ENCODE data around the gene PAX7. TPM values are rescaled to one million over a fixed set of nuclear protein-coding genes. Genes with fewer than 3 reads are reported as not detected.

Gene PAX7
- total and polyA plus RNA-seq, 2 of the 4 experiments (the other 2 are of a cell fraction), result not detected

- TF ChIP-seq USF2 (IDR thresholded peaks at IDR 0.05; ENCODE audit: low read depth, low read length) (no peak), ELK1 (IDR thresholded peaks at IDR 0.05; ENCODE audit: borderline replicate concordance, low read depth, low read length) (no peak), RCOR1 (IDR thresholded peaks at IDR 0.05; ENCODE audit: insufficient replicate concordance, low read length) (no peak), MAFK (IDR thresholded peaks at IDR 0.05; ENCODE audit: low read depth, low read length) (no peak), CEBPB (IDR thresholded peaks at IDR 0.05; ENCODE audit: low read depth, low read length) (no peak), CTCF (conservative IDR thresholded peaks at IDR 0.05; ENCODE audit: low read depth, low read length) (no peak), MAZ (IDR thresholded peaks at IDR 0.05; ENCODE audit: borderline replicate concordance, low read depth, low read length) (no peak), MXI1 (IDR thresholded peaks at IDR 0.05; ENCODE audit: borderline replicate concordance, low read depth, low read length) (no peak), RAD21 (IDR thresholded peaks at IDR 0.05; ENCODE audit: low read length) (no peak), FOS (IDR thresholded peaks at IDR 0.05; ENCODE audit: low read depth, low read length) (no peak), NFE2L2 (IDR thresholded peaks at IDR 0.05; ENCODE audit: low read depth, low read length) (no peak), POLR2A (IDR thresholded peaks at IDR 0.05; ENCODE audit: low read depth, low read length) (no peak), BHLHE40 (IDR thresholded peaks at IDR 0.05; ENCODE audit: low read depth, low read length) (no peak), RFX5 (IDR thresholded peaks at IDR 0.05; ENCODE audit: low read depth, low read length) (no peak), CHD1 (IDR thresholded peaks at IDR 0.05; ENCODE audit: low read depth, low read length) (no peak)
- Histone ChIP-seq H4K5ac (ENCODE audit: low read depth, low read length) (no peak overlapping the region), H3K4ac (ENCODE audit: low read depth, low read length) (no peak overlapping the region), H3K4me2 (ENCODE audit: low read depth, low read length) (no peak overlapping the region), H4K8ac (ENCODE audit: low read depth in 2 of 2, low read length in 2 of 2) (no peak overlapping the region), H3K56ac (ENCODE audit: extremely low read depth, insufficient read depth, low read length) (no peak overlapping the region), H3K18ac (ENCODE audit: low read depth, low read length) (no peak overlapping the region), H2BK20ac (ENCODE audit: low read depth, low read length) (no peak overlapping the region), H3K23ac (ENCODE audit: low read depth, low read length) (no peak overlapping the region), H3K4me3 (ENCODE audit: insufficient read depth, low read depth, low read length) (no peak overlapping the region), H4K20me1 (ENCODE audit: insufficient read depth, low read length) (no peaks in the 10 kb centered on the region; the same call in 1 of the 2 replicates), H3K79me1 (ENCODE audit: low read depth in 1 of 2, low read length in 2 of 2) (no peaks in the 10 kb centered on the region), H3K4me1 (ENCODE audit: control insufficient read depth, insufficient read depth, low read length) (no peaks in the 10 kb centered on the region), H2BK120ac (ENCODE audit: low read depth, low read length) (no peak overlapping the region), H3K14ac (replicated peaks; ENCODE audit: low read depth, low read length) (no peak overlapping the region), H2BK15ac (ENCODE audit: low read depth, low read length) (no peak overlapping the region), H2AK9ac (replicated peaks; ENCODE audit: low read depth, low read length, poor library complexity) (no peak overlapping the region), H3K27me3 (ENCODE audit: control insufficient read depth, insufficient read depth, low read length) (peaks cover 4% of the 10 kb centered on the region; the same call in 1 of the 2 replicates), H2AK5ac (ENCODE audit: low read depth, low read length) (no peak overlapping the region), H3K36me3 (ENCODE audit: control insufficient read depth, insufficient read depth, low read length) (no peaks in the 10 kb centered on the region), H3K27ac (ENCODE audit: insufficient read depth, low read length) (no peak overlapping the region), H3K9me3 (ENCODE audit: control insufficient read depth, insufficient read depth, low read length) (no peaks in the 10 kb centered on the region), H2BK5ac (ENCODE audit: low read depth, low read length, poor library complexity, severe bottlenecking) (no peak overlapping the region), H3K9me1 (ENCODE audit: insufficient read depth, low read length) (no peaks in the 10 kb centered on the region), H4K91ac (ENCODE audit: insufficient read depth, low read depth, low read length) (no peak overlapping the region), H3K9ac (ENCODE audit: low read depth, low read length) (no peak overlapping the region), H2AFZ (replicated peaks; ENCODE audit: low read length, poor library complexity) (no peak overlapping the region)
- dilution Hi-C loops (cut with HindIII; ENCODE audit: low sequenced_read_pairs, unreplicated experiment) (no loop called here), intact Hi-C loops (cut with micrococcal nuclease) (no loop called here), in situ Hi-C loops (cut with MboI; ENCODE audit: low sequenced_read_pairs) (no loop called here)
- ATAC-seq (ENCODE audit: low read depth) (no peak), DNase-seq (no peak)
- ChIA-PET POLR2A (ENCODE audit: unreplicated experiment) (no interaction called here), CTCF (no interaction called here)
- 53% methylated on average over 9 of the region's 22 CpGs; no CpG with 5 or more reads in 1 of the 2 experiments for WGBS, 2 experiments (ENCODE audit: extremely low coverage in 2 of 2, insufficient read length in 1 of 2)
- BruUV-seq (replicated peaks), result no TSS peak
Measured at GRCh38 chr1:18735224-18735997, 104.8 kb downstream of the PAX7 start.

Measured in IMR-90 (cell line).